ENCODE measurements around the gene NBPF1. TPM values are rescaled to one million over a fixed set of nuclear protein-coding genes. Genes with fewer than 3 reads are reported as not detected.
"Not testable (repeated sequence)": the region's sequence is repeated elsewhere in the genome, so short reads cannot be mapped to it uniquely, and the experiment has no call there.

Gene NBPF1
- total RNA-seq, 1 experiment from 2014 or later: 45.4 TPM

- intact Hi-C loops (cut with micrococcal nuclease; ENCODE audit: unreplicated experiment): no loop called here
- DNase-seq: peak in 1 of 2 experiments; percentile 26
- peaks cover 13% of the 10 kb centered on the region; the same call in 1 of the 2 replicates for H3K79me2 ChIP-seq (ENCODE audit: low read depth)
- no peaks in the 10 kb centered on the region for H4K20me1 ChIP-seq (ENCODE audit: insufficient read depth)
- H3K27ac ChIP-seq: no peak overlapping the region
- no peaks in the 10 kb centered on the region for H3F3A ChIP-seq (ENCODE audit: insufficient read depth, low read depth)
- no peaks in the 10 kb centered on the region for H3K27me3 ChIP-seq (ENCODE audit: insufficient read depth, low read depth)
- H3K4me3 ChIP-seq: no peak overlapping the region
- H3K9me3 ChIP-seq (ENCODE audit: insufficient read depth, low read depth): no peaks in the 10 kb centered on the region
- TF ChIP-seq EZH2 (IDR thresholded peaks at IDR 0.05; ENCODE audit: low read depth): no peak
- no peak for TF ChIP-seq CTCF (conservative IDR thresholded peaks at IDR 0.05)
- peaks cover 3% of the 10 kb centered on the region for H3K4me1 ChIP-seq (replicated peaks; ENCODE audit: insufficient read depth)
- no peaks in the 10 kb centered on the region for H3K36me3 ChIP-seq (ENCODE audit: low read depth)
- no peak overlapping the region for H2AFZ ChIP-seq
- POLR2A ChIA-PET (ENCODE audit: unreplicated experiment): no interaction called here
- BruUV-seq (replicated peaks): no TSS peak
- H3K4me2 ChIP-seq: no peak overlapping the region
- H3K9me2 ChIP-seq (ENCODE audit: insufficient read depth): no peaks in the 10 kb centered on the region
- CTCF ChIA-PET: no interaction called here
These were observed 7.5 kb downstream of the NBPF1 start for GRCh38 chr1:16605532-16606505.

- POLR2A ChIA-PET (ENCODE audit: unreplicated experiment): no interaction called here
- H3K4me2 ChIP-seq: no peak overlapping the region
- BruUV-seq (replicated peaks): no TSS peak
- H3K27ac ChIP-seq: no peak overlapping the region
- no peaks in the 10 kb centered on the region for H4K20me1 ChIP-seq (ENCODE audit: insufficient read depth)
- no peak for TF ChIP-seq EZH2 (IDR thresholded peaks at IDR 0.05; ENCODE audit: low read depth)
- no peak for TF ChIP-seq CTCF (conservative IDR thresholded peaks at IDR 0.05)
- no peak overlapping the region for H2AFZ ChIP-seq
- no peaks in the 10 kb centered on the region for H3K36me3 ChIP-seq (ENCODE audit: low read depth)
- no peaks in the 10 kb centered on the region for H3F3A ChIP-seq (ENCODE audit: insufficient read depth, low read depth)
- no peak overlapping the region for H3K4me3 ChIP-seq
- peaks cover 3% of the 10 kb centered on the region for H3K4me1 ChIP-seq (replicated peaks; ENCODE audit: insufficient read depth)
- H3K27me3 ChIP-seq (ENCODE audit: insufficient read depth, low read depth): no peaks in the 10 kb centered on the region
- 0 out of 2 replicates have a peak, but pooled peaks cover 9% of the 10 kb centered on the region for H3K79me2 ChIP-seq (ENCODE audit: low read depth)
- DNase-seq: peak in 1 of 2 experiments; percentile 33
- no peaks in the 10 kb centered on the region for H3K9me2 ChIP-seq (ENCODE audit: insufficient read depth)
- CTCF ChIA-PET: no interaction called here
- no peaks in the 10 kb centered on the region for H3K9me3 ChIP-seq (ENCODE audit: insufficient read depth, low read depth)
- intact Hi-C loops (cut with micrococcal nuclease; ENCODE audit: unreplicated experiment): no loop called here
These were observed 8.2 kb downstream of the NBPF1 start for GRCh38 chr1:16605213-16605525.

GRCh38 chr1:16604514-16605212 lies 8.7 kb downstream of the NBPF1 start:
- H3K27me3 ChIP-seq (ENCODE audit: insufficient read depth, low read depth); H3K79me2 ChIP-seq (ENCODE audit: low read depth); H2AFZ ChIP-seq; H3K4me2 ChIP-seq; H4K20me1 ChIP-seq (ENCODE audit: insufficient read depth); POLR2A ChIA-PET (ENCODE audit: unreplicated experiment); H3K9me3 ChIP-seq (ENCODE audit: insufficient read depth, low read depth); H3F3A ChIP-seq (ENCODE audit: insufficient read depth, low read depth); DNase-seq; BruUV-seq (replicated peaks); intact Hi-C loops (cut with micrococcal nuclease; ENCODE audit: unreplicated experiment); H3K4me1 ChIP-seq (replicated peaks; ENCODE audit: insufficient read depth); CTCF ChIA-PET; H3K36me3 ChIP-seq (ENCODE audit: low read depth); H3K27ac ChIP-seq; H3K9me2 ChIP-seq (ENCODE audit: insufficient read depth); H3K4me3 ChIP-seq: not testable (repeated sequence)

- H3F3A ChIP-seq (ENCODE audit: insufficient read depth, low read depth); H3K79me2 ChIP-seq (ENCODE audit: low read depth); intact Hi-C loops (cut with micrococcal nuclease; ENCODE audit: unreplicated experiment); POLR2A ChIA-PET (ENCODE audit: unreplicated experiment); H4K20me1 ChIP-seq (ENCODE audit: insufficient read depth); H3K36me3 ChIP-seq (ENCODE audit: low read depth); H3K27ac ChIP-seq; H3K27me3 ChIP-seq (ENCODE audit: insufficient read depth, low read depth); H2AFZ ChIP-seq; H3K9me2 ChIP-seq (ENCODE audit: insufficient read depth); H3K4me2 ChIP-seq; H3K4me1 ChIP-seq (replicated peaks; ENCODE audit: insufficient read depth); BruUV-seq (replicated peaks); H3K4me3 ChIP-seq; H3K9me3 ChIP-seq (ENCODE audit: insufficient read depth, low read depth); CTCF ChIA-PET: not testable (repeated sequence)
- peak in 1 of 2 experiments; percentile 6 for DNase-seq
These were observed 9.7 kb downstream of the NBPF1 start for GRCh38 chr1:16603623-16604022.

GRCh38 chr1:16602336-16603011 lies 10.9 kb downstream of the NBPF1 start:
- H3K4me2 ChIP-seq; H3K27me3 ChIP-seq (ENCODE audit: insufficient read depth, low read depth); BruUV-seq (replicated peaks); H3K36me3 ChIP-seq (ENCODE audit: low read depth); intact Hi-C loops (cut with micrococcal nuclease; ENCODE audit: unreplicated experiment); H3K27ac ChIP-seq; H3K4me3 ChIP-seq; H3K9me2 ChIP-seq (ENCODE audit: insufficient read depth); POLR2A ChIA-PET (ENCODE audit: unreplicated experiment); H3K9me3 ChIP-seq (ENCODE audit: insufficient read depth, low read depth); H4K20me1 ChIP-seq (ENCODE audit: insufficient read depth); H3F3A ChIP-seq (ENCODE audit: insufficient read depth, low read depth); H3K79me2 ChIP-seq (ENCODE audit: low read depth); H2AFZ ChIP-seq; H3K4me1 ChIP-seq (replicated peaks; ENCODE audit: insufficient read depth): not testable (repeated sequence)
- CTCF ChIA-PET: interaction anchor here (0.6 kb wide), 1 partner anchor 102 kb away, joined by 4 read pairs; no protein-coding TSS in a partner anchor
- DNase-seq: peak in 1 of 2 experiments; percentile 13

Measured in PC-9 (cell line).